ENCODE measurements around the gene TMEM9. TPM values are rescaled to one million over a fixed set of nuclear protein-coding genes. Genes with fewer than 3 reads are reported as not detected.
A peak's percentile ranks its signal among the peaks of the same experiment; 100 is the strongest.

Gene TMEM9
- total and polyA plus RNA-seq, 9 of the 15 experiments (the other 6 are each of a cell fraction or from before 2014, with no cell fraction given), result 30.4 to 107 (median 67.6) TPM

- TF ChIP-seq RREB1 (CRISPR knock-in tag; IDR thresholded peaks at IDR 0.05) (no peak), GATA2 (CRISPR knock-in tag; IDR thresholded peaks at IDR 0.05) (no peak), RAD21 (CRISPR knock-in tag; conservative IDR thresholded peaks at IDR 0.05 in 1 of 2, IDR thresholded peaks at IDR 0.05 in 1 of 2) (0 out of 4 replicates have a peak, but pooled peaks of 1 of the 2 experiments have one; percentile 14), POLR2AphosphoS5 (IDR thresholded peaks at IDR 0.05; ENCODE audit: control insufficient read depth, insufficient read depth, low read depth, low read length) (no peak), CREB1 (IDR thresholded peaks at IDR 0.05) (peak; percentile 49; the same call in 1 of the 2 replicates), CREB1 (CRISPR knock-in tag; IDR thresholded peaks at IDR 0.05) (peak; percentile 89), ZNF143 (CRISPR knock-in tag; IDR thresholded peaks at IDR 0.05) (peak; percentile 50; the same call in 1 of the 2 replicates), ASH1L (IDR thresholded peaks at IDR 0.05; ENCODE audit: borderline replicate concordance, low read depth, partially characterized antibody) (no peak), TOE1 (IDR thresholded peaks at IDR 0.05; ENCODE audit: borderline replicate concordance) (0 out of 2 replicates have a peak, but pooled peaks have one; percentile 15), TOE1 (CRISPR knock-in tag; IDR thresholded peaks at IDR 0.05; ENCODE audit: borderline replicate concordance, low read depth) (no peak), CXXC5 (CRISPR knock-in tag; IDR thresholded peaks at IDR 0.05) (0 out of 2 replicates have a peak, but pooled peaks have one; percentile 4), ZNF274 (IDR thresholded peaks at IDR 0.05; ENCODE audit: borderline replicate concordance, low read depth, low read length) (no peak), E2F3 (CRISPR knock-in tag; IDR thresholded peaks at IDR 0.05) (no peak), RBM22 (IDR thresholded peaks at IDR 0.05; ENCODE audit: low read depth, low read length, poor library complexity, severe bottlenecking) (peak; percentile 46), CTCF (IDR thresholded peaks at IDR 0.05 in 2 of 3, conservative IDR thresholded peaks at IDR 0.05 in 1 of 3; ENCODE audit: insufficient read depth in 2 of 3, low read depth in 1 of 3, low read length in 3 of 3) (peak in 1 of 3 experiments; percentile 36; a peak in 3 of 6 replicates), ZBTB8A (IDR thresholded peaks at IDR 0.05; ENCODE audit: partially characterized antibody) (no peak), PYGO2 (tag; IDR thresholded peaks at IDR 0.05) (0 out of 2 replicates have a peak, but pooled peaks have one; percentile 41), NFE2 (IDR thresholded peaks at IDR 0.05; ENCODE audit: low read depth) (no peak), POLR2G (IDR thresholded peaks at IDR 0.05; ENCODE audit: low read depth, low read length) (peak; percentile 91)
Observed at GRCh38 chr1:201171063-201172036, 17.1 kb upstream of the TMEM9 start (continued).

Data from K562 (cell line).